IMR-90 (cell line): ENCODE measurements around the gene NCKIPSD. TPM values are rescaled to one million over a fixed set of nuclear protein-coding genes. Genes with fewer than 3 reads are reported as not detected.

Experiments used
- ATAC-seq: fragments of 200-7000 bp; cut with Tn5 transposase; 2 replicates; pipeline ENCODE4 v1.9.1; 2020; ENCODE audit warnings: low read depth, mild to moderate bottlenecking, moderate library complexity
- BruUV-seq: library from RNA; stranded (reverse); fragments of 400-500 nt; replicated peaks from 2 replicates; lab custom pipeline; 2021; lab: Mats Ljungman, UMichigan
- CTCF ChIA-PET: fragments of 300-600 bp; formaldehyde crosslinking; extraction: SDS; loops from one replicate; lab custom pipeline; 2021; ENCODE audit warnings: antibody characterized with exemption; lab: Yijun Ruan, JAX
- POLR2A ChIA-PET: fragments of 300-600 bp; sonication (Branson Sonifier 250); formaldehyde crosslinking; loops from one replicate; lab custom pipeline; 2022; ENCODE audit warnings: antibody characterized with exemption; ENCODE audit not compliant: unreplicated experiment; lab: Charles Lee
- DNase-seq: peaks from one replicate; pipeline ENCODE4 v3.0.0; 2013
- H2AFZ ChIP-seq: replicated peaks from 2 replicates; pipeline ENCODE3; 2013; ENCODE audit warnings: low read length, mild to moderate bottlenecking; ENCODE audit not compliant: poor library complexity
- H2AK5ac ChIP-seq: 2 replicates; pipeline ENCODE4 v1.6.1; 2013; ENCODE audit warnings: low read depth, low read length, inconsistent platforms
- H2AK9ac ChIP-seq: replicated peaks from 2 replicates; pipeline ENCODE3; 2013; ENCODE audit warnings: mild to moderate bottlenecking, low read depth, low read length, moderate library complexity; ENCODE audit not compliant: poor library complexity
- H2BK120ac ChIP-seq: 2 replicates; pipeline ENCODE4 v1.6.1; 2013; ENCODE audit warnings: low read depth, low read length, inconsistent platforms
- H2BK15ac ChIP-seq: 3 replicates; pipeline ENCODE4 v1.6.1; 2013; ENCODE audit warnings: low read depth, low read length, inconsistent platforms
- H2BK20ac ChIP-seq: 2 replicates; pipeline ENCODE4 v1.6.1; 2013; ENCODE audit warnings: low read depth, mild to moderate bottlenecking, inconsistent platforms, low read length, moderate library complexity
- H2BK5ac ChIP-seq: 2 replicates; pipeline ENCODE4 v1.6.1; 2013; ENCODE audit warnings: mild to moderate bottlenecking, low read depth, low read length, inconsistent platforms; ENCODE audit not compliant: poor library complexity, severe bottlenecking
- H3K14ac ChIP-seq: replicated peaks from 2 replicates; pipeline ENCODE4 v1.6.1; 2013; ENCODE audit warnings: low read depth, low read length, inconsistent platforms
- H3K18ac ChIP-seq: 2 replicates; pipeline ENCODE4 v1.6.1; 2013; ENCODE audit warnings: low read depth, low read length, control low read depth
- H3K23ac ChIP-seq: 2 replicates; pipeline ENCODE4 v1.6.1; 2013; ENCODE audit warnings: low read depth, low read length, inconsistent platforms
- H3K27ac ChIP-seq: 2 replicates; pipeline ENCODE4 v1.5.1; 2013; ENCODE audit warnings: mild to moderate bottlenecking, control low read depth, low read length; ENCODE audit not compliant: insufficient read depth
- H3K27me3 ChIP-seq: 2 replicates; pipeline ENCODE4 v1.6.1; 2013; ENCODE audit warnings: low read length; ENCODE audit not compliant: control insufficient read depth, insufficient read depth
- H3K36me3 ChIP-seq: 2 replicates; pipeline ENCODE4 v1.6.1; 2013; ENCODE audit warnings: low read length, mixed read lengths; ENCODE audit not compliant: control insufficient read depth, insufficient read depth
- H3K4ac ChIP-seq: 2 replicates; pipeline ENCODE4 v1.6.1; 2013; ENCODE audit warnings: low read depth, low read length, inconsistent platforms
- H3K4me1 ChIP-seq: 2 replicates; pipeline ENCODE4 v1.6.1; 2013; ENCODE audit warnings: low read length, mixed read lengths; ENCODE audit not compliant: control insufficient read depth, insufficient read depth
- H3K4me2 ChIP-seq: 2 replicates; pipeline ENCODE4 v1.6.1; 2013; ENCODE audit warnings: low read depth, mild to moderate bottlenecking, control low read depth, low read length, moderate library complexity
- H3K4me3 ChIP-seq: 2 replicates; pipeline ENCODE4 v1.5.1; 2013; ENCODE audit warnings: low read depth, mild to moderate bottlenecking, control low read depth, low read length, moderate library complexity; ENCODE audit not compliant: insufficient read depth
- H3K56ac ChIP-seq: 2 replicates; pipeline ENCODE4 v1.6.1; 2013; ENCODE audit warnings: low read length, inconsistent platforms; ENCODE audit not compliant: insufficient read depth; ENCODE audit errors: extremely low read depth
- H3K79me1 ChIP-seq, 2 experiments: 2 replicates each; pipeline ENCODE4 v1.6.1; 2013; ENCODE audit warnings: low read length in 2 of 2, inconsistent platforms in 1 of 2, low read depth in 1 of 2
- H3K9ac ChIP-seq: 2 replicates; pipeline ENCODE4 v1.6.1; 2013; ENCODE audit warnings: low read depth, low read length, control low read depth
- H3K9me1 ChIP-seq: 2 replicates; pipeline ENCODE4 v1.6.1; 2013; ENCODE audit warnings: low read length, inconsistent platforms; ENCODE audit not compliant: insufficient read depth
- H3K9me3 ChIP-seq: 2 replicates; pipeline ENCODE4 v1.6.1; 2013; ENCODE audit warnings: low read length; ENCODE audit not compliant: control insufficient read depth, insufficient read depth
- H4K20me1 ChIP-seq: 2 replicates; pipeline ENCODE4 v1.6.1; 2013; ENCODE audit warnings: low read length, inconsistent platforms; ENCODE audit not compliant: insufficient read depth
- H4K5ac ChIP-seq: 2 replicates; pipeline ENCODE4 v1.6.1; 2013; ENCODE audit warnings: mild to moderate bottlenecking, low read depth, low read length, control low read depth
- H4K8ac ChIP-seq, 2 experiments: 2 replicates each; pipeline ENCODE4 v1.6.1; 2013; ENCODE audit warnings: low read depth in 2 of 2, low read length in 2 of 2, control low read depth in 1 of 2, inconsistent platforms in 1 of 2
- H4K91ac ChIP-seq: 2 replicates; pipeline ENCODE4 v1.6.1; 2013; ENCODE audit warnings: low read depth, low read length, inconsistent platforms; ENCODE audit not compliant: insufficient read depth
- RAD21 ChIP-seq: IDR thresholded peaks from 2 replicates; pipeline ENCODE4 v1.6.1; 2012; ENCODE audit warnings: low read length, improper control_type of control experiment
- RFX5 ChIP-seq: IDR thresholded peaks from 2 replicates; pipeline ENCODE4 v1.8.0; 2012; ENCODE audit warnings: low read depth, mild to moderate bottlenecking, low read length, moderate library complexity
- USF2 ChIP-seq: fragments of 150-350 bp; IDR thresholded peaks from 2 replicates; pipeline ENCODE4 v1.6.1; 2017; ENCODE audit warnings: mild to moderate bottlenecking, antibody characterized with exemption, low read length, low read depth
- WGBS, 2 experiments: methylation state at CpG; one replicate each; pipeline versions ENCODE4 v1.1.5 to v1.1.7; 2013; ENCODE audit warnings: missing lambda C conversion rate in 2 of 2; ENCODE audit not compliant: insufficient read length in 1 of 2; ENCODE audit errors: extremely low coverage in 2 of 2; 5-methylcytosine and 5-hydroxymethylcytosine counted together
- dilution Hi-C: fragments of 300-500 bp; cut with HindIII; formaldehyde crosslinking; loops from one replicate; pipeline ENCODE4 v1.14.3; 2018; ENCODE audit warnings: low sequenced_read_pairs; ENCODE audit not compliant: unreplicated experiment
- in situ Hi-C: fragments of 300-500 bp; cut with MboI; formaldehyde crosslinking; loops from 3 replicates; pipeline ENCODE4 v1.14.3; 2019; ENCODE audit warnings: low sequenced_read_pairs, inconsistent platforms, mixed read lengths
- intact Hi-C: fragments of 100-400 bp; cut with micrococcal nuclease; formaldehyde crosslinking; loops from 2 replicates; pipeline ENCODE4 v1.10.0; 2022
- polyA plus RNA-seq, 3 experiments: library from polyadenylated mRNA; depleted of rRNA; stranded (reverse); fragments of >200 nt; gene quantifications; 2 replicates each; pipeline ENCODE4 v1.2.3, GENCODE V29; 2012; ENCODE audit warnings: low replicate concordance in 1 of 3
- total RNA-seq: library from RNA; depleted of rRNA; stranded (reverse); fragments of >200 nt; gene quantifications from 2 replicates; pipeline ENCODE4 v1.2.3, GENCODE V29; 2012

The NCKIPSD gene
- total and polyA plus RNA-seq, 2 of the 4 experiments (the other 2 are of a cell fraction), result 21.0 to 38.3 TPM

GRCh38 chr3:48648188-48648850, 37.4 kb downstream of the NCKIPSD start:
- ATAC-seq, result no peak
- H3K9ac ChIP-seq, result no peak overlapping the region
- no peak overlapping the region for H4K91ac ChIP-seq
- no peak overlapping the region for H3K4me3 ChIP-seq
- no peaks in the 10 kb centered on the region for H3K27me3 ChIP-seq
- no peak overlapping the region for H3K4me2 ChIP-seq
- CTCF ChIA-PET, result no interaction called here
- no peak overlapping the region for H4K5ac ChIP-seq
- H3K4me1 ChIP-seq, result no peaks in the 10 kb centered on the region
- H2BK120ac ChIP-seq, result no peak overlapping the region
- H3K56ac ChIP-seq, result no peak overlapping the region
- no peak overlapping the region for H4K8ac ChIP-seq
- no peak overlapping the region for H3K14ac ChIP-seq
- no TSS peak for BruUV-seq
- in situ Hi-C loops, result no loop called here
- no peak overlapping the region for H2BK15ac ChIP-seq
- no peak for DNase-seq
- H3K36me3 ChIP-seq, result no peaks in the 10 kb centered on the region
- WGBS, 2 experiments, result 77% methylated on average over 11 of the region's 15 CpGs; no CpG with 5 or more reads in 1 of the 2 experiments
- no peak overlapping the region for H3K23ac ChIP-seq
- no peak overlapping the region for H2AFZ ChIP-seq
- no peak overlapping the region for H2AK9ac ChIP-seq
- H3K9me1 ChIP-seq, result no peaks in the 10 kb centered on the region
- H4K20me1 ChIP-seq, result no peaks in the 10 kb centered on the region
- intact Hi-C loops, result no loop called here
- dilution Hi-C loops, result no loop called here
- no peak overlapping the region for H3K27ac ChIP-seq
- no peak overlapping the region for H2AK5ac ChIP-seq
- H3K79me1 ChIP-seq, result no peaks in the 10 kb centered on the region
- H3K4ac ChIP-seq, result no peak overlapping the region
- H3K9me3 ChIP-seq, result no peaks in the 10 kb centered on the region
- no peak overlapping the region for H3K18ac ChIP-seq
- POLR2A ChIA-PET, result interaction anchor here (0.5 kb wide), 1 partner anchor 34 kb away, joined by 4 read pairs; no protein-coding TSS in a partner anchor
- no peak overlapping the region for H2BK20ac ChIP-seq
- H2BK5ac ChIP-seq, result no peak overlapping the region
- no peak for TF ChIP-seq RAD21
- TF ChIP-seq RFX5, result no peak
- TF ChIP-seq USF2, result no peak
